ENCODE measurements around the gene HLA-DRA.

Gene HLA-DRA

DNA sequence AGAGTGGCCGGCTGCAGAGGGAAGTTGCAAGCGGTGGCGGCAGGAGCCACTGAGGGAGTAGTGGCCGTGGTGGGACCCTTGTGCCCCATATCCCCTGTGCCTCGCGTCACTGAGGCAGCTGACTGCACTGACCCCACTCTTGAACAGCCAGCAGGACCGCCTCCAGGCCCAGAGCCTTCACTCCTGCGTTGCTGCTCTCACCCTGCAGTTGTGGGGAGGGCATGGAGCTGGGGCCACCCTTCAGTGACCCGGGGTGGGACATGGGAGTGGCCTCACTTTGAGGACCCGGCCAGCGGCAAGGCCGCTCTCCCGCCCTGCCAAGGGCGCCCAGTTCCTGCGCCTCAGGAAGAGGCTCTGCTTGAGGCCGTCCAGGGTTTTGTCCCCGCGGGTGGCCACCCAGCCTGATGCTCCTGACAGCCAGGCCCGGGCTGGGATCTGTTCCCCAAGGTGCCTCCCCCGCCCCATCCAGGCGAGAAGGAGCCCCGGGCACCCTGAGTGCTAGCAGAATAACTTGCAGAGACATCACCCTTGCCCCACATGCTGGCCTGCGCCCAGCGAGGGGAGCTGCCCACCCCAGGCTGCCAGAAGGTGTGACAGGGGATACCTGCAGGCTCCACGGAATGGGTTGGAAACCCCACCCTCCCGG, 44.4 kb downstream of the HLA-DRA start:
- DNase-seq: no peak

GRCh38 chr6:32484614-32484998, 44.9 kb downstream of the HLA-DRA start:
- no peak for DNase-seq

DNA sequence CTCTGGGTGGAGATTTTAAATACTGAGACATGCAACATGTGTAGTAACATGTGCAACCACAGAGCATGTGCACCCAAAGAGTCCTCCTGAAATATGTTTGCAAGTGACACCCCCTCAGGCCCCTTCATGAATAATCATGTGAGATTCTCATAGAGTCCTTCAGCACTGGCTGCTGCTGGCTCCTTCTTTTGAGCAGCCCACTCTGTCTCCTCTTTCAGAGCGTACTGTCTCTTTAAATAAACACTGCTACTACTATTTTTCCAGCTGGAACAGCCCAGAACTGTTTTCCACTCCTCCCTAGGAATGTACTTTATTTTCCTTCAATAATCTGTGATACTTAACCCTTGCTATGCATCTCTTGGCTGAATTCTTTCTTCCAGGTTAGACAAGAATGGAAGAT, 48.4 kb downstream of the HLA-DRA start:
- no peak for DNase-seq

DNA sequence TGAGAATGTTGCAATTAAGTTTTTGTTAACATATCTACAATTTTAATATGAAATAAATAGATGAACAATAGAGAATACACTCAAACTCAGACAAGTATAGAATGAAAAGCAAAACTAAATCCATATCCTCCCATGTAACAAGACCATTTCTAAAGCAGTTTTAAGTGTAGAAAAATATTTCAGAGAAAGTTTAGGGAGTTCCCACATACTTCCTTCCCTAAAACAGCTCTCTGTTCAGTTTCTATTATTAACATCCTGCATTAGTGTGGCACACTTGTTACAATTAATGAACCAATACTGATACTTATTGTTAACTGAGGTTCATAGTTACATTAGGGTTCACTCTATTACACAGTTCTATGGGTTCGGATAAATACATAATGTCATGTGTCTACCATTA, 52.0 kb downstream of the HLA-DRA start:
- DNase-seq: no peak

DNA sequence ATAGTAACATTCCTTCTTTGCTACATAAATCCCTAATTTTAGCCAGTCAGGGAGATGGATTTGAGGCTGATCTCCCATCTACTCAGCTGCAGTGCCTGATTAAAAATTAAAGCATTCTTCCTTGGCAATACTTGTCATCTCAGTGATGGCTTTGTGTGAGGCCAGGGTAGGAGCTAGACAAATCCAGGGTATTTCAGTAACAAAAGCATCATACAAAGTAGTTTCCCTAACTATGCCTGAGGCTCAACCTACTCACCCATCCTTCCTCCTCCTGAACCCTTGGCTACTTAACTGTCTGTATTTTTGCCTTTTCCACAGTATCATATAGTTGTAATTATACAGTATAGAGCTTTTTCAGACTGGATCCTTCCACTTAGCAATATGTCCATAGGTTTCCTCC, 52.7 kb downstream of the HLA-DRA start:
- no peak for DNase-seq
